Measurements from ENCODE around the gene COL6A5. TPM values are rescaled to one million over a fixed set of nuclear protein-coding genes. Genes with fewer than 3 reads are reported as not detected.

COL6A5 gene
- total and polyA plus RNA-seq, 2 donors (not counting 3 experiments of a cell fraction or from before 2014, with no cell fraction given): not detected

DNA sequence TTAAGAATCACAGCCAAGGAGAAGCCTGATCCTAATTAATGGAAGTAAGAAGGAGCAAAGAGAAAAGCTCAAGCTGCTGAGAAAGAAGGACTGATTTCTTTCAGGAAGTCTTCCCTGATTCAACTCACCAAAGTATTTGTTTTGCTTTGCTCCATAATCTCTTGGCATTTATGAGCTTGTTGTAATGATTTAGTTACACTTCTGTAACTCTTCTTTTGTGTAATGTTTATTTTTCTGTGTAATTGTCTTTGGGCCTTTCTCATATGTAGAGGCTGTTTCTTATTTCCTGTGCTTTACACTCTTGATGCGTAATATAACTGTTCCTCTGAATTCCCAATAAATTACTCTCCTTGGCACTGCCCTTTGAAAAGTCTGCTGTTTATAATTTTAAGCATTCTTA is 80.0 kb downstream of the COL6A5 start:
- Histone ChIP-seq H4K20me1 (replicated peaks; ENCODE audit: control insufficient read depth, extremely low read depth, insufficient read depth, low read length) (no peaks in the 10 kb centered on the region), H3K9ac (replicated peaks; ENCODE audit: extremely low read depth, insufficient read depth, low read length) (no peak overlapping the region), H2AFZ (ENCODE audit: low read depth, low read length) (no peak overlapping the region), H3K4me1 (ENCODE audit: control insufficient read depth, extremely low read depth, insufficient read depth, low read length) (no peaks in the 10 kb centered on the region), H3K27me3 (ENCODE audit: control insufficient read depth in 2 of 2, insufficient read depth in 2 of 2, low read length in 2 of 2) (peaks cover 0 to 1% of the 10 kb centered on the region in 2 experiments), H3K9me3 (replicated peaks; ENCODE audit: control insufficient read depth, insufficient read depth, low read length) (no peaks in the 10 kb centered on the region), H3K9me1 (replicated peaks; ENCODE audit: control insufficient read depth, extremely low read depth, insufficient read depth, low read length) (no peaks in the 10 kb centered on the region), H3K4me2 (ENCODE audit: insufficient read depth, low read length) (no peak overlapping the region), H3K36me3 (ENCODE audit: control insufficient read depth in 2 of 2, extremely low read depth in 1 of 2, insufficient read depth in 2 of 2, low read length in 2 of 2) (no peaks in the 10 kb centered on the region), H3K4me3 (replicated peaks in 1 of 3; ENCODE audit: insufficient read depth in 1 of 3, low read depth in 1 of 3, low read length in 3 of 3) (no peak overlapping the region), H3K79me2 (ENCODE audit: control insufficient read depth, insufficient read depth, low read length) (no peaks in the 10 kb centered on the region), H3K27ac (ENCODE audit: insufficient read depth, low read depth, low read length) (no peak overlapping the region)
- CTCF ChIA-PET: no interaction called here
- TF ChIP-seq MYC (IDR thresholded peaks at IDR 0.05; ENCODE audit: low read depth, low read length) (no peak), JUN (IDR thresholded peaks at IDR 0.05; ENCODE audit: borderline replicate concordance, insufficient read depth, insufficient read length, low read depth) (no peak), POLR2A (IDR thresholded peaks at IDR 0.05; ENCODE audit: low read depth, low read length) (no peak), GATA2 (IDR thresholded peaks at IDR 0.05; ENCODE audit: insufficient read depth, insufficient read length, low read depth, low read length) (no peak), POLR2AphosphoS5 (IDR thresholded peaks at IDR 0.05; ENCODE audit: insufficient read depth, low read depth, low read length) (no peak), EZH2 (IDR thresholded peaks at IDR 0.05; ENCODE audit: borderline replicate concordance, low read depth, low read length, severe bottlenecking) (no peak)
- TF ChIP-seq, protein P1, sequence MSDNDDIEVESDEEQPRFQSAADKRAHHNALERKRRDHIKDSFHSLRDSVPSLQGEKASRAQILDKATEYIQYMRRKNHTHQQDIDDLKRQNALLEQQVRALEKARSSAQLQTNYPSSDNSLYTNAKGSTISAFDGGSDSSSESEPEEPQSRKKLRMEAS (IDR thresholded peaks at IDR 0.05; ENCODE audit: insufficient read depth, insufficient read length): no peak
- BruUV-seq (replicated peaks): no TSS peak
- DNase-seq (ENCODE audit: low read depth, low spot score) (no peak), FAIRE-seq (no peak)
- POLR2A ChIA-PET: no interaction called here
- intact Hi-C loops (cut with micrococcal nuclease): no loop called here
- dilution Hi-C loops (cut with MboI; ENCODE audit: extremely low pct_ligation_motif_present, low sequenced_read_pairs): no loop called here

DNA sequence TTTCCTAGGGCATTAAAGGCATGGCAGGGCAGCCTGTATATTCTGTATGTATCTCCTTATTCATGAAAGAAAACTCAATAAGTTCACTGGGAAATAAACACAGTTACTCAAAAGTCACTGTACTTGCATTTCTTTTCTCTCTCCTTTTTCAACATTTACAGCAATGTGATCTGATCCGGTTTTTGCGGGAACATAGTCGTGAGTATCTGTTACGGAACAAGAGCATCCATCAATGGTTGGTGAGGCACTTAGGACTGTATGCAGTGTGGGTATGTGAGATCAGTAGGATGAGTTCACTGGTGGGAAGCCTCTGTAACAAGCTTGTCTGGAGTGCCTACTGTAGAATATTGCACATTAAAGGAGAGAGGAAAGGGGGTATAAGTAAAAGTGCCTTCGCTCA is 80.7 kb downstream of the COL6A5 start:
- H3K4me3 ChIP-seq (replicated peaks in 1 of 3; ENCODE audit: insufficient read depth in 1 of 3, low read depth in 1 of 3, low read length in 3 of 3): no peak overlapping the region
- dilution Hi-C loops (cut with MboI; ENCODE audit: extremely low pct_ligation_motif_present, low sequenced_read_pairs): no loop called here
- no peaks in the 10 kb centered on the region for H3K79me2 ChIP-seq (ENCODE audit: control insufficient read depth, insufficient read depth, low read length)
- BruUV-seq (replicated peaks): no TSS peak
- DNase-seq (ENCODE audit: low read depth, low spot score) (no peak), FAIRE-seq (no peak)
- no peak overlapping the region for H2AFZ ChIP-seq (ENCODE audit: low read depth, low read length)
- no peaks in the 10 kb centered on the region for H3K9me3 ChIP-seq (replicated peaks; ENCODE audit: control insufficient read depth, insufficient read depth, low read length)
- H4K20me1 ChIP-seq (replicated peaks; ENCODE audit: control insufficient read depth, extremely low read depth, insufficient read depth, low read length): no peaks in the 10 kb centered on the region
- H3K27ac ChIP-seq (ENCODE audit: insufficient read depth, low read depth, low read length): no peak overlapping the region
- no peaks in the 10 kb centered on the region for H3K4me1 ChIP-seq (ENCODE audit: control insufficient read depth, extremely low read depth, insufficient read depth, low read length)
- H3K9me1 ChIP-seq (replicated peaks; ENCODE audit: control insufficient read depth, extremely low read depth, insufficient read depth, low read length): no peaks in the 10 kb centered on the region
- ChIA-PET POLR2A (no interaction called here), CTCF (no interaction called here)
- TF ChIP-seq EZH2 (IDR thresholded peaks at IDR 0.05; ENCODE audit: borderline replicate concordance, low read depth, low read length, severe bottlenecking): no peak
- TF ChIP-seq, protein P1 (IDR thresholded peaks at IDR 0.05; ENCODE audit: insufficient read depth, insufficient read length): no peak
- TF ChIP-seq GATA2 (IDR thresholded peaks at IDR 0.05; ENCODE audit: insufficient read depth, insufficient read length, low read depth, low read length): no peak
- no peak for TF ChIP-seq FOS (IDR thresholded peaks at IDR 0.05; ENCODE audit: borderline replicate concordance, insufficient read depth, low read length)
- TF ChIP-seq MYC (IDR thresholded peaks at IDR 0.05; ENCODE audit: low read depth, low read length): no peak
- TF ChIP-seq, protein P2, sequence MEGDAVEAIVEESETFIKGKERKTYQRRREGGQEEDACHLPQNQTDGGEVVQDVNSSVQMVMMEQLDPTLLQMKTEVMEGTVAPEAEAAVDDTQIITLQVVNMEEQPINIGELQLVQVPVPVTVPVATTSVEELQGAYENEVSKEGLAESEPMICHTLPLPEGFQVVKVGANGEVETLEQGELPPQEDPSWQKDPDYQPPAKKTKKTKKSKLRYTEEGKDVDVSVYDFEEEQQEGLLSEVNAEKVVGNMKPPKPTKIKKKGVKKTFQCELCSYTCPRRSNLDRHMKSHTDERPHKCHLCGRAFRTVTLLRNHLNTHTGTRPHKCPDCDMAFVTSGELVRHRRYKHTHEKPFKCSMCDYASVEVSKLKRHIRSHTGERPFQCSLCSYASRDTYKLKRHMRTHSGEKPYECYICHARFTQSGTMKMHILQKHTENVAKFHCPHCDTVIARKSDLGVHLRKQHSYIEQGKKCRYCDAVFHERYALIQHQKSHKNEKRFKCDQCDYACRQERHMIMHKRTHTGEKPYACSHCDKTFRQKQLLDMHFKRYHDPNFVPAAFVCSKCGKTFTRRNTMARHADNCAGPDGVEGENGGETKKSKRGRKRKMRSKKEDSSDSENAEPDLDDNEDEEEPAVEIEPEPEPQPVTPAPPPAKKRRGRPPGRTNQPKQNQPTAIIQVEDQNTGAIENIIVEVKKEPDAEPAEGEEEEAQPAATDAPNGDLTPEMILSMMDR (IDR thresholded peaks at IDR 0.05; ENCODE audit: extremely low read depth in 1 of 2, insufficient read depth in 1 of 2, low read depth in 1 of 2, low read length in 2 of 2): no peak
- no peak for TF ChIP-seq POLR2AphosphoS5 (IDR thresholded peaks at IDR 0.05; ENCODE audit: insufficient read depth, low read depth, low read length)
- no peak for TF ChIP-seq POLR2A (IDR thresholded peaks at IDR 0.05; ENCODE audit: low read depth, low read length)
- no peak for TF ChIP-seq JUN (IDR thresholded peaks at IDR 0.05; ENCODE audit: borderline replicate concordance, insufficient read depth, insufficient read length, low read depth)
- no peaks in the 10 kb centered on the region for H3K36me3 ChIP-seq (ENCODE audit: control insufficient read depth in 2 of 2, extremely low read depth in 1 of 2, insufficient read depth in 2 of 2, low read length in 2 of 2)
- intact Hi-C loops (cut with micrococcal nuclease): no loop called here
- H3K4me2 ChIP-seq (ENCODE audit: insufficient read depth, low read length): no peak overlapping the region
- no peak overlapping the region for H3K9ac ChIP-seq (replicated peaks; ENCODE audit: extremely low read depth, insufficient read depth, low read length)
- H3K27me3 ChIP-seq (ENCODE audit: control insufficient read depth in 2 of 2, insufficient read depth in 2 of 2, low read length in 2 of 2): peaks cover 0 to 1% of the 10 kb centered on the region in 2 experiments

Data from endothelial cell of umbilical vein (primary cell).